SKM-1 treated with dmso at 0.1 percent for 144 hours (cell line): ENCODE results near the gene EPHA7.

Experiments used
- DNase-seq: peaks from one replicate; lab custom pipeline; 2025; ENCODE audit not compliant: unreplicated experiment; lab: John Stamatoyannopoulos, UW

Gene EPHA7

DNA sequence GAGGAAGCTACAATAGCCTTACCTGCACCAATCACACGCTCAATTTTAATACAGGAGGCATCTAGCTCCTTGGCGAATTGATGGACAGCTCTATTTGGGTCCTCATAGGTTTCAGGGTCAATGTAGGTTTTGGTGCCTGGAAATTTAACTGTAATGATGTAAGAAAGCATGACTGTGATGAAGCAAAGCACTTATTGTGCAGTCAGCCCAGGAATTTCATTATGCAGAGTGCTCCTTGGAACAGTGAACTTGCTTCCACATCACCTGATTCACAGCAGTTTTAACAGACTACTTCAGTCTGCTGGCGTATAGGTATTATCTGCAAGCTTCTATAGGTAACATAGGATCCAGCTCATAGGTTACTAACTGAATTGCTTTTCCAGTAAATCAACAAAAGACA lies 160.0 kb downstream of the EPHA7 start:
- no peak for DNase-seq

DNA sequence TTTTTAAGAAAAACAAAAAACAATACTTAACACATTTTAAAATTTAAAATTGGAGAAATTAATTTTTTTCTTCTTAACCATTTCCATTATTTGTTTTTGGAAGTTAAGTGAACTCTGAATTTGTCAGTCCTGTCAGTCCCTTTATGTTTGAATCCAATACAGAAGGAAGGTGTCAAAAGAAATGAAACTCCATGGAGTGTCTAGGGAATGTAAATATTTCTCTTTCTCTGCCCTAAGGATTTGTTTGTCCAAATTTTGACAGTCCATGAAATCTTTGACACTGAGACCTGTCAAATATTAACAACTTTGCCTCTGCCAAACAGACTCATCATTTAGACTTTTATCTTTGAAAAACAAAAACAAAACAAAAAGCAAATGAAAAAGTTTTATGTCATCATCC lies 166.4 kb downstream of the EPHA7 start:
- no peak for DNase-seq

DNA sequence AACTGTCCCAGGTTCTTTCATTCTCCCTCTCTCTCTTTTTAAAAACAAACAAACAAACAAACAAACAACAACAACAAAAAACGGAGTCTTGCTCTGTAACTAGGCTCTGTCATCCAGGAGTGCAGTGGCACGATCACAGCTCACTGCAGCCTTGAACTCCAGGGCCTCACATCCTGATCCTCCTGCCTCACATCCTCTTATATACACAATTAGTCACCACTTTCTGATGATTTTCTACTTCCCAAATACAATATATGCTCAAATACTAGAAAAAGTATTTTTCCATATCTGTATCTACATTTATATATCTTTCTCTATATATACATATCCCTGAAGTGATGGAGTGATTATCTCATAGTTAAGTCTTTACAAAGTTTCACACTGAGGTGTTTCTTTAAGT lies 170.7 kb downstream of the EPHA7 start:
- DNase-seq = no peak

GRCh38 chr6:93243231-93243778 lies 176.1 kb downstream of the EPHA7 start:
- DNase-seq = no peak

- DNase-seq = no peak
Observed at GRCh38 chr6:93242049-93242448, 177.3 kb downstream of the EPHA7 start.

DNA sequence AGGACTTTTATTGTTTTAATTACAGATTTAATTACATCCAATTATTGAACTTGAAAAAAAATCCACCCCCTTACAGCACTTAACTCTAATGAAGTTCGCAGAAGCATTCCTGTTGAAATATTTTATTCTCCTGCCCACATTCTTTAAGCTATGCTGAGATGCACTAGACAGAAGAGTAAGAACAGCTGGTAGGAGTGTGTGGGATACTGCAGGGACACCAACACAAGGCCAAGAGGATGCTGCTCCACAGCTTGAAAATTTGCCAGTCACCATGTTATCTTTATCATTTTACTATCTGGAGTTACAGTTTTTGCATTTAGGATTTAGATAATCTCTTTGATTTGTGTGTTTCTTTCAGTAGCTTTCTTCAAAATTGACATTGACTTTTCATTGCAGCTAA lies 180.7 kb downstream of the EPHA7 start:
- no peak for DNase-seq

GRCh38 chr6:93235775-93236174 lies 183.6 kb downstream of the EPHA7 start:
- no peak for DNase-seq

DNA sequence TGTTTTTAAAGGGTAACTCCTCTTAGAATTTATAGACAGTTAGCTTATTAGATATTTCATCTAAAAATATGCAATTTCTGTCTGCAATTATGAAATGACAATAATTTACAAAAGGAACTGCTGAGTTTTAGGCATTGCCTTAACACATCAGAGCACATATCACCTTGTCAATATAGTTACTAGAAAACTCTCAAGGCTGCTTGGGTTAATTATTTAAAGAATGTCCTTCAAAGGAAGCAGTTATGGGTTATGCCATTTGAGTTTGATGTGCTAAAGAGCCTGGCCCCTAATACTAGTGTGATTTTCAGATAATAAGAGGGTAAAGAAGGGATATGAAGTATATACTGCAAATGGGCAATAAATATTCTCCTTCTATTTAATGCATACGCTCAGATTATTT lies 192.5 kb downstream of the EPHA7 start:
- DNase-seq = no peak

GRCh38 chr6:93222071-93222851 lies 197.1 kb downstream of the EPHA7 start:
- DNase-seq = no peak

GRCh38 chr6:93219447-93219846 lies 199.9 kb downstream of the EPHA7 start:
- no peak for DNase-seq

DNA sequence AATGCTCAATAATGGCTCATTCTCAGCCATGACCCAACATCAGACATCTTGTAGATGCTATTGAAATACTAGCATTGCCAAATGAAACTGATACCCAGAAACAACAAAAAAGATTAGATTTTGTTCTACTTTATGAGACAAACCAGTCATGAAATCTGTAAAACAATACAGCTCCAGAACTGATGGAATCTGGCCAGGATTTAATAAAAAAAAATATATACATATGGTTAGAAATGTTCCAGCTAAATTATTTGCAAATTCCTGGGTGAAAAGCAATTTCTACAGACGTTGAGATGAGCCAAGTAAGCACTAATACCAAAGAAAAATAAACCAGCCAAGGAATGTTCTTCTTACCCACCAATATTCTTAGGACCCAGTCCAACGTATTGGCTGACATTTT lies 201.3 kb downstream of the EPHA7 start:
- DNase-seq = no peak

- DNase-seq = no peak
Observed at GRCh38 chr6:93213028-93213427, 206.3 kb downstream of the EPHA7 start.

- DNase-seq = no peak
Observed at GRCh38 chr6:93210908-93211307, 208.5 kb downstream of the EPHA7 start.

- no peak for DNase-seq
Observed at GRCh38 chr6:93209358-93209757, 210.0 kb downstream of the EPHA7 start.

GRCh38 chr6:93196406-93196970 lies 222.9 kb downstream of the EPHA7 start:
- DNase-seq = no peak

DNA sequence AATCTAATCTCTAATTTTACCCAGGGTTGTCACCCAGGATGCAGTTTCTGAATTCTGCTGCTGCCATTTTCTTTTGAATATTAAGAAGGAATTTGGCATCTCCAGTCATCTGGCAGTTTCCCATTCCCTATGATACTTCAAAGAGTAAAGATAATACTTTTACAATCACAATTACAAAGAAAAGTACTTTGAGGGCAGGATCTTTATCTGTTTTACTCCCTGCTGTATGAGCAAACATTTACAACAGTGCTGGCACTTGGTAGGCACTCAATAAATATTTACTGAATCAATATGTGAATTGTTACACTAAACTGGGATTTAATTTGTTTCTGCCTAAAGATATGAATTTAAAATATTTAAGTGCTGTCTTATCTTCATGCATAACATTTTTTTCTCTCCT lies 224.9 kb downstream of the EPHA7 start:
- no peak for DNase-seq

GRCh38 chr6:93193868-93194267 lies 225.5 kb downstream of the EPHA7 start:
- DNase-seq = no peak
